GM12872 (cell line): ENCODE data around the gene KLHDC8B.

ENCODE experiments used
- CTCF ChIP-seq: IDR thresholded peaks from 3 replicates; pipeline ENCODE4 v1.5.1; 2011; ENCODE audit warnings: low read depth, mild to moderate bottlenecking, low read length, moderate library complexity; ENCODE audit not compliant: insufficient read depth

Gene KLHDC8B

GRCh38 chr3:49175530-49175929 lies 4.1 kb downstream of the KLHDC8B start:
- TF ChIP-seq CTCF, result no peak

- TF ChIP-seq CTCF, result no peak
Observed at GRCh38 chr3:49177073-49177472, 5.7 kb downstream of the KLHDC8B start.

- no peak for TF ChIP-seq CTCF
Observed at GRCh38 chr3:49180116-49180515, 8.7 kb downstream of the KLHDC8B start.

GRCh38 chr3:49181351-49181750 lies 10.0 kb downstream of the KLHDC8B start:
- TF ChIP-seq CTCF, result no peak

- no peak for TF ChIP-seq CTCF
Observed at GRCh38 chr3:49182682-49183081, 11.3 kb downstream of the KLHDC8B start.

- TF ChIP-seq CTCF, result no peak
Observed at GRCh38 chr3:49183873-49184272, 12.5 kb downstream of the KLHDC8B start.

- TF ChIP-seq CTCF, result no peak
Observed at GRCh38 chr3:49191741-49192140, 20.3 kb downstream of the KLHDC8B start.

- TF ChIP-seq CTCF, result no peak
Observed at GRCh38 chr3:49198161-49198560, 26.8 kb downstream of the KLHDC8B start.
